Stimulated activated naive CD8-positive, alpha-beta T cell treated with anti-CD3 and anti-CD28 coated beads, Interleukin-15, Interleukin-2, amounts not matched to agents 100 ng/mL and 50 ng/mL, for 24 hours (primary cell): ENCODE measurements around the gene PSMC3IP.

Experiments
- H3K27ac Mint-ChIP-seq: one replicate; pipeline ENCODE4 v1.8.0; 2021; ENCODE audit warnings: mild to moderate bottlenecking, mixed read lengths
- H3K27me3 Mint-ChIP-seq: one replicate; pipeline ENCODE4 v1.8.0; 2021; ENCODE audit warnings: mixed read lengths
- H3K36me3 Mint-ChIP-seq: one replicate; pipeline ENCODE4 v1.8.0; 2021; ENCODE audit warnings: low read depth, mixed read lengths
- H3K4me1 Mint-ChIP-seq: one replicate; pipeline ENCODE4 v1.8.0; 2021; ENCODE audit warnings: low read depth, mixed read lengths
- H3K4me3 Mint-ChIP-seq: one replicate; pipeline ENCODE4 v1.8.0; 2021; ENCODE audit warnings: mild to moderate bottlenecking, mixed read lengths
- H3K9me3 Mint-ChIP-seq: one replicate; pipeline ENCODE4 v1.8.0; 2021; ENCODE audit warnings: mixed read lengths

PSMC3IP gene

GRCh38 chr17:42527932-42528331, 49.6 kb downstream of the PSMC3IP start:
- no peaks in the 10 kb centered on the region for H3K36me3 Mint-ChIP-seq
- no peak overlapping the region for H3K4me3 Mint-ChIP-seq
- no peaks in the 10 kb centered on the region for H3K9me3 Mint-ChIP-seq
- H3K4me1 Mint-ChIP-seq = peaks cover 46% of the 10 kb centered on the region
- no peak overlapping the region for H3K27ac Mint-ChIP-seq
- peaks cover 3% of the 10 kb centered on the region for H3K27me3 Mint-ChIP-seq

- Mint-ChIP-seq H3K9me3 (no peaks in the 10 kb centered on the region), H3K27me3 (peaks cover 3% of the 10 kb centered on the region), H3K27ac (no peak overlapping the region), H3K4me1 (peaks cover 37% of the 10 kb centered on the region), H3K4me3 (no peak overlapping the region), H3K36me3 (no peaks in the 10 kb centered on the region)
These were observed 51.5 kb downstream of the PSMC3IP start for GRCh38 chr17:42526031-42526444.

GRCh38 chr17:42525221-42525620, 52.3 kb downstream of the PSMC3IP start:
- Mint-ChIP-seq H3K27me3 (peaks cover 3% of the 10 kb centered on the region), H3K9me3 (no peaks in the 10 kb centered on the region), H3K36me3 (no peaks in the 10 kb centered on the region), H3K4me3 (no peak overlapping the region), H3K27ac (no peak overlapping the region), H3K4me1 (peaks cover 29% of the 10 kb centered on the region)

GRCh38 chr17:42522798-42523278, 54.7 kb downstream of the PSMC3IP start:
- Mint-ChIP-seq H3K4me3 (no peak overlapping the region), H3K36me3 (no peaks in the 10 kb centered on the region), H3K27me3 (peaks cover 3% of the 10 kb centered on the region), H3K4me1 (peaks cover 17% of the 10 kb centered on the region), H3K27ac (no peak overlapping the region), H3K9me3 (no peaks in the 10 kb centered on the region)
